Neutrophil (primary cell): ENCODE results near the gene ASTN2.

Source experiments
- H3K27ac ChIP-seq: fragments of 200-600 bp; sonication (generic); 2 replicates; pipeline ENCODE4 v1.5.1; 2016; ENCODE audit warnings: mild to moderate bottlenecking, moderate library complexity
- H3K27me3 ChIP-seq: fragments of 200-600 bp; sonication (generic); 2 replicates; pipeline ENCODE4 v1.6.0; 2016; ENCODE audit warnings: mild to moderate bottlenecking
- H3K36me3 ChIP-seq: fragments of 200-600 bp; sonication (generic); 2 replicates; pipeline ENCODE4 v1.5.1; 2017
- H3K4me1 ChIP-seq, 2 experiments: fragments of 200-600 bp in 1 of 2; sonication (generic) in 1 of 2; 1 replicate in 1 of 2; 2 replicates in 1 of 2; pipeline versions ENCODE4 v1.5.1 to v1.6.1; 2013 to 2016; ENCODE audit warnings: low read depth in 1 of 2, low read length in 1 of 2, mild to moderate bottlenecking in 1 of 2, moderate library complexity in 1 of 2; ENCODE audit not compliant: control insufficient read depth in 1 of 2, insufficient read depth in 1 of 2
- H3K4me3 ChIP-seq, 2 experiments: fragments of 200-600 bp in 1 of 2; sonication (generic) in 1 of 2; 1 replicate in 1 of 2; 2 replicates in 1 of 2; pipeline ENCODE4 v1.5.1; 2013 to 2016; ENCODE audit warnings: low read depth in 1 of 2, low read length in 1 of 2, mild to moderate bottlenecking in 1 of 2, moderate library complexity in 1 of 2
- H3K9me3 ChIP-seq: fragments of 200-600 bp; sonication (generic); 2 replicates; pipeline ENCODE4 v1.5.1; 2016
- TF ChIP-seq, protein P1 (sequence below): fragments of 200-600 bp; sonication (generic); IDR thresholded peaks from 2 replicates; pipeline ENCODE4 v1.5.1; 2016; ENCODE audit warnings: antibody characterized with exemption

Gene ASTN2, protein sequence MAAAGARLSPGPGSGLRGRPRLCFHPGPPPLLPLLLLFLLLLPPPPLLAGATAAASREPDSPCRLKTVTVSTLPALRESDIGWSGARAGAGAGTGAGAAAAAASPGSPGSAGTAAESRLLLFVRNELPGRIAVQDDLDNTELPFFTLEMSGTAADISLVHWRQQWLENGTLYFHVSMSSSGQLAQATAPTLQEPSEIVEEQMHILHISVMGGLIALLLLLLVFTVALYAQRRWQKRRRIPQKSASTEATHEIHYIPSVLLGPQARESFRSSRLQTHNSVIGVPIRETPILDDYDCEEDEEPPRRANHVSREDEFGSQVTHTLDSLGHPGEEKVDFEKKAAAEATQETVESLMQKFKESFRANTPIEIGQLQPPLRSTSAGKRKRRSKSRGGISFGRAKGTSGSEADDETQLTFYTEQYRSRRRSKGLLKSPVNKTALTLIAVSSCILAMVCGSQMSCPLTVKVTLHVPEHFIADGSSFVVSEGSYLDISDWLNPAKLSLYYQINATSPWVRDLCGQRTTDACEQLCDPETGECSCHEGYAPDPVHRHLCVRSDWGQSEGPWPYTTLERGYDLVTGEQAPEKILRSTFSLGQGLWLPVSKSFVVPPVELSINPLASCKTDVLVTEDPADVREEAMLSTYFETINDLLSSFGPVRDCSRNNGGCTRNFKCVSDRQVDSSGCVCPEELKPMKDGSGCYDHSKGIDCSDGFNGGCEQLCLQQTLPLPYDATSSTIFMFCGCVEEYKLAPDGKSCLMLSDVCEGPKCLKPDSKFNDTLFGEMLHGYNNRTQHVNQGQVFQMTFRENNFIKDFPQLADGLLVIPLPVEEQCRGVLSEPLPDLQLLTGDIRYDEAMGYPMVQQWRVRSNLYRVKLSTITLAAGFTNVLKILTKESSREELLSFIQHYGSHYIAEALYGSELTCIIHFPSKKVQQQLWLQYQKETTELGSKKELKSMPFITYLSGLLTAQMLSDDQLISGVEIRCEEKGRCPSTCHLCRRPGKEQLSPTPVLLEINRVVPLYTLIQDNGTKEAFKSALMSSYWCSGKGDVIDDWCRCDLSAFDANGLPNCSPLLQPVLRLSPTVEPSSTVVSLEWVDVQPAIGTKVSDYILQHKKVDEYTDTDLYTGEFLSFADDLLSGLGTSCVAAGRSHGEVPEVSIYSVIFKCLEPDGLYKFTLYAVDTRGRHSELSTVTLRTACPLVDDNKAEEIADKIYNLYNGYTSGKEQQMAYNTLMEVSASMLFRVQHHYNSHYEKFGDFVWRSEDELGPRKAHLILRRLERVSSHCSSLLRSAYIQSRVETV (N-terminal part only)

DNA sequence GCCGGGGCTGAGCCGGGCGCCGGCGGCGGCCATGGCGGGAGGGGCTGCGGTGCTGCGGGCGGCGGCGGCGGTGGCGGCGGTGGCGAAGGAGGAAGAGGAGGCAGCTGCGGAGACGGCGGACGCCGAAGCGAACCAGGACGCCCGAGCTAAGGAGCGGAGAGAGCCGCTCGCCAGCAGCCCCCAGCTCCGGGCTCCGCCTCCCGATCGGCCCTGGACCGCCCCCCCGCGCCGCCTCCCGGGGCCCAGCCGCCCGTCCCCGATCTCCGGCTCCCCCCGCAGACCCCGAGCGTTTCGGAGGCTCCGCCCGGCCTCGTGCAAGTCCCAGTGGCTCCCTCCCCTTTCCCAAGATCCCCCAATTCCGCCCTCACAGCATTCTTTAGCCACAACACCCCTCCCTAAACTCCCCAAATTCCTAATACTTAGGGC lies at the start of gene ASTN2:
Gene ASTN2, minus strand, starts transcription at position 152 of the 426 bp plus-strand sequence. Its CDS starts 119 bp downstream, at position 33.
- TF ChIP-seq, protein P1, sequence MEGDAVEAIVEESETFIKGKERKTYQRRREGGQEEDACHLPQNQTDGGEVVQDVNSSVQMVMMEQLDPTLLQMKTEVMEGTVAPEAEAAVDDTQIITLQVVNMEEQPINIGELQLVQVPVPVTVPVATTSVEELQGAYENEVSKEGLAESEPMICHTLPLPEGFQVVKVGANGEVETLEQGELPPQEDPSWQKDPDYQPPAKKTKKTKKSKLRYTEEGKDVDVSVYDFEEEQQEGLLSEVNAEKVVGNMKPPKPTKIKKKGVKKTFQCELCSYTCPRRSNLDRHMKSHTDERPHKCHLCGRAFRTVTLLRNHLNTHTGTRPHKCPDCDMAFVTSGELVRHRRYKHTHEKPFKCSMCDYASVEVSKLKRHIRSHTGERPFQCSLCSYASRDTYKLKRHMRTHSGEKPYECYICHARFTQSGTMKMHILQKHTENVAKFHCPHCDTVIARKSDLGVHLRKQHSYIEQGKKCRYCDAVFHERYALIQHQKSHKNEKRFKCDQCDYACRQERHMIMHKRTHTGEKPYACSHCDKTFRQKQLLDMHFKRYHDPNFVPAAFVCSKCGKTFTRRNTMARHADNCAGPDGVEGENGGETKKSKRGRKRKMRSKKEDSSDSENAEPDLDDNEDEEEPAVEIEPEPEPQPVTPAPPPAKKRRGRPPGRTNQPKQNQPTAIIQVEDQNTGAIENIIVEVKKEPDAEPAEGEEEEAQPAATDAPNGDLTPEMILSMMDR: no peak
- H3K27ac ChIP-seq: no peak within 1 kb of the TSS
- H3K4me3 ChIP-seq: no peak within 1 kb of the TSS
- no peaks in the 10 kb centered on the region for H3K36me3 ChIP-seq
- H3K9me3 ChIP-seq: no peaks in the 10 kb centered on the region
- no peaks in the 10 kb centered on the region for H3K4me1 ChIP-seq
- H3K27me3 ChIP-seq: peaks cover 82% of the 10 kb centered on the region

DNA sequence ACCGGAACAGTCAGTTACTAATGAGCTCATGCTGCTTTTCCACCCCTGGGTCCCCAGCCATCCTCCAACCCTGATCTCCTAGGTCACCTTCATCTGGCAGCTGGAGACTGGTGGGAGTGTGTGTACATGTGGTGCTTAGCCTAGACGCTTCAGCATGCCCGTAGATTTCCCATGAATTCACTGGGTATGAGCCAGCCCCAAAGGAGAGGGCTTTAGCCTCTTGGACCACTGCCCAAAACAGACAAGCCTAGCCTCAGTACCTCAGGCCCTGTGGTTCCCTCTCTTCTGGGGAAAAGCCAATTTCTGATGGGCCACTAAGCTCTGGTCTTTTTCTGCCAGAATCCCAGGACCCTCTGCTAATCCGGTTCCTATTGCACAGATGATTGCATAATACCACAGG lies 48.0 kb upstream of the ASTN2 start:
- no peaks in the 10 kb centered on the region for H3K36me3 ChIP-seq
- no peaks in the 10 kb centered on the region for H3K9me3 ChIP-seq
- H3K4me3 ChIP-seq: no peak overlapping the region
- H3K27me3 ChIP-seq: no peaks in the 10 kb centered on the region
- no peaks in the 10 kb centered on the region for H3K4me1 ChIP-seq
- TF ChIP-seq, protein P1: no peak
- no peak overlapping the region for H3K27ac ChIP-seq

DNA sequence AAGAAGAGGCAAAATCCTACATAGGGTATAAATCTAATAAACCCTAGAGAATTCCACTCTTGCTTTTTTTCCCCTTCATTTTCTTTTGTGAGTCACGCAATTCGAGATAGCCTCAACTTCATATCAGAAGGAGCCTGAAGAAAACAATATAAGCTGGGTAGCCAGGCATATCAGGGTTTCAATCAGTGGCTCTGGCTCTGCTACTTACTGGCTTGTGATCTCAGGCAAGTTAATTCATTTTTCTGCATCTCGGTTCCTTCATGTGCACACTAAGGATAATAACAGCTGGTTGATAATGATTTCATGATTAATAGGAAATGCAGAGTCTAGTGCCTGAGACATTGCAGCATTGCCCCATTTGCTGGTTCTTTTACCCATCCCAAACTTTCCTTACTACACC lies 46.5 kb upstream of the ASTN2 start:
- Histone ChIP-seq H3K4me3 (no peak overlapping the region), H3K9me3 (no peaks in the 10 kb centered on the region), H3K27me3 (no peaks in the 10 kb centered on the region), H3K4me1 (no peaks in the 10 kb centered on the region), H3K27ac (no peak overlapping the region), H3K36me3 (no peaks in the 10 kb centered on the region)
- TF ChIP-seq, protein P1: no peak

DNA sequence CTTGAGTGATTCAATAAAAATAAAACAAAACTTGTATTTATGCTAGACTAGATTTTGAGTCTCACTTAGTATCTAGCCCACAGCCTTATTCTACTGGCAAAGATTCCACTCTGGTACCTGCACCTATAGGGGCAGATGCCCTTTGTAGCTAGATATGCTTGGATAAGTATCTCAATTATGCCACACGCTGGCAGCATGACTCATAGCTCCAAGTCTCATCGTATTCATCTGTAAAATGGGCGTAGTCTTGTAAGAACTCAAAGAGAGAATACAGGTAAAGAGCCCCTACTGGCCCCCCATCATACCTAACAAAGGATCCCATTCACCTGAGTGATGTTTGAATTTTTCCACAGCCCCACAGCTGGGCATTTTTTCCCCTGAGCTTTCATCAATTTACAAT lies 45.9 kb upstream of the ASTN2 start:
- H3K27me3 ChIP-seq: no peaks in the 10 kb centered on the region
- H3K4me1 ChIP-seq: no peaks in the 10 kb centered on the region
- no peaks in the 10 kb centered on the region for H3K9me3 ChIP-seq
- TF ChIP-seq, protein P1: no peak
- no peak overlapping the region for H3K4me3 ChIP-seq
- no peak overlapping the region for H3K27ac ChIP-seq
- H3K36me3 ChIP-seq: no peaks in the 10 kb centered on the region

DNA sequence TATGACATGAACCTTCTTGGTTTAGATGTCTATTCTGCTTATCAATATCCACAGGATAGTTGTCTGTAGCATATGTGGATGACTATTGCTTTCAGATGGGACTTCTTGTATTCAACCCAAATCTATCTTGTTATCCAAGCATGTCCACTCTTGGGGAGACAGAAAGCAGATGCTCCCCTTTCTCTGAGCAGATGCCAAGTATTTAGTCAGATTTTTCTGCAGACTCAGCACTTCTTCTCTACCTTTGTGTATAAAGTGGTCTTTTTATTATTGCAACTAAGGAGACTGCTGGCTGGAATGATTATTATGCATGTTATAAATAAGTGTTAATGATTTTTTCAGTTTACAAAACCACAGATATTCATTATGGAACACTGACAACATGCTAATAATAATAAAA lies 45.1 kb upstream of the ASTN2 start:
- no peak overlapping the region for H3K4me3 ChIP-seq
- H3K9me3 ChIP-seq: no peaks in the 10 kb centered on the region
- TF ChIP-seq, protein P1: no peak
- no peak overlapping the region for H3K27ac ChIP-seq
- no peaks in the 10 kb centered on the region for H3K27me3 ChIP-seq
- no peaks in the 10 kb centered on the region for H3K36me3 ChIP-seq
- H3K4me1 ChIP-seq: no peaks in the 10 kb centered on the region
